Measurements from ENCODE around the gene NR2C2AP. TPM values are rescaled to one million over a fixed set of nuclear protein-coding genes. Genes with fewer than 3 reads are reported as not detected.
A peak's percentile ranks its signal among the peaks of the same experiment; 100 is the strongest.

The NR2C2AP gene
- total and polyA plus RNA-seq, 2 of the 13 experiments (the other 11 are each of a cell fraction or from before 2014, with no cell fraction given), result 12.2 to 26.8 TPM

GRCh38 chr19:19170053-19170872 lies 33.0 kb downstream of the NR2C2AP start, which contains the start of gene MEF2B (continued):
- TF ChIP-seq LRRFIP1 (CRISPR knock-in tag; conservative IDR thresholded peaks at IDR 0.05), result no peak
- no peak; the same call in 1 of the 2 replicates for TF ChIP-seq ZNF891 (CRISPR knock-in tag; IDR thresholded peaks at IDR 0.05)
- no peak for TF ChIP-seq ZFP36L2 (CRISPR knock-in tag; IDR thresholded peaks at IDR 0.05)
- TF ChIP-seq HMGA1 (CRISPR knock-in tag; conservative IDR thresholded peaks at IDR 0.05), result no peak
- no peak for TF ChIP-seq HOXA7 (CRISPR knock-in tag; IDR thresholded peaks at IDR 0.05)
- no peak for TF ChIP-seq ZKSCAN5 (CRISPR knock-in tag; IDR thresholded peaks at IDR 0.05)
- TF ChIP-seq FOXA1 (IDR thresholded peaks at IDR 0.05), result no peak
- 0 out of 2 replicates have a peak, but pooled peaks have one; percentile 3 for TF ChIP-seq FOXA1 (CRISPR knock-in tag; IDR thresholded peaks at IDR 0.05)
- TF ChIP-seq ZNF549 (CRISPR knock-in tag; IDR thresholded peaks at IDR 0.05), result no peak
- TF ChIP-seq ARNT (IDR thresholded peaks at IDR 0.05), result no peak
- no peak for TF ChIP-seq CEBPG (CRISPR knock-in tag; IDR thresholded peaks at IDR 0.05)
- no peak for TF ChIP-seq RBM22 (optimal IDR thresholded peaks at IDR 0.05; ENCODE audit: low read length)
- TF ChIP-seq, protein P1, sequence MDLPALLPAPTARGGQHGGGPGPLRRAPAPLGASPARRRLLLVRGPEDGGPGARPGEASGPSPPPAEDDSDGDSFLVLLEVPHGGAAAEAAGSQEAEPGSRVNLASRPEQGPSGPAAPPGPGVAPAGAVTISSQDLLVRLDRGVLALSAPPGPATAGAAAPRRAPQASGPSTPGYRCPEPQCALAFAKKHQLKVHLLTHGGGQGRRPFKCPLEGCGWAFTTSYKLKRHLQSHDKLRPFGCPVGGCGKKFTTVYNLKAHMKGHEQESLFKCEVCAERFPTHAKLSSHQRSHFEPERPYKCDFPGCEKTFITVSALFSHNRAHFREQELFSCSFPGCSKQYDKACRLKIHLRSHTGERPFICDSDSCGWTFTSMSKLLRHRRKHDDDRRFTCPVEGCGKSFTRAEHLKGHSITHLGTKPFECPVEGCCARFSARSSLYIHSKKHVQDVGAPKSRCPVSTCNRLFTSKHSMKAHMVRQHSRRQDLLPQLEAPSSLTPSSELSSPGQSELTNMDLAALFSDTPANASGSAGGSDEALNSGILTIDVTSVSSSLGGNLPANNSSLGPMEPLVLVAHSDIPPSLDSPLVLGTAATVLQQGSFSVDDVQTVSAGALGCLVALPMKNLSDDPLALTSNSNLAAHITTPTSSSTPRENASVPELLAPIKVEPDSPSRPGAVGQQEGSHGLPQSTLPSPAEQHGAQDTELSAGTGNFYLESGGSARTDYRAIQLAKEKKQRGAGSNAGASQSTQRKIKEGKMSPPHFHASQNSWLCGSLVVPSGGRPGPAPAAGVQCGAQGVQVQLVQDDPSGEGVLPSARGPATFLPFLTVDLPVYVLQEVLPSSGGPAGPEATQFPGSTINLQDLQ (CRISPR knock-in tag; IDR thresholded peaks at IDR 0.05), result no peak
- TF ChIP-seq ARID2 (CRISPR knock-in tag; IDR thresholded peaks at IDR 0.05; ENCODE audit: borderline replicate concordance), result no peak
- TF ChIP-seq HNRNPH1 (optimal IDR thresholded peaks at IDR 0.05; ENCODE audit: low read depth, low read length), result no peak
- no peak for TF ChIP-seq BRD4 (CRISPR knock-in tag; IDR thresholded peaks at IDR 0.05)
- no peak for TF ChIP-seq KLF15 (CRISPR knock-in tag; IDR thresholded peaks at IDR 0.05; ENCODE audit: borderline replicate concordance)
- no peak for TF ChIP-seq REPIN1 (CRISPR knock-in tag; IDR thresholded peaks at IDR 0.05; ENCODE audit: borderline replicate concordance, low read depth)
- no peak for TF ChIP-seq NRL (CRISPR knock-in tag; IDR thresholded peaks at IDR 0.05; ENCODE audit: borderline replicate concordance)
- no peak for TF ChIP-seq EZH2 (conservative IDR thresholded peaks at IDR 0.05; ENCODE audit: low read depth, low read length)
- no peak for TF ChIP-seq MLXIP (CRISPR knock-in tag; IDR thresholded peaks at IDR 0.05; ENCODE audit: borderline replicate concordance)
- TF ChIP-seq, protein P2, sequence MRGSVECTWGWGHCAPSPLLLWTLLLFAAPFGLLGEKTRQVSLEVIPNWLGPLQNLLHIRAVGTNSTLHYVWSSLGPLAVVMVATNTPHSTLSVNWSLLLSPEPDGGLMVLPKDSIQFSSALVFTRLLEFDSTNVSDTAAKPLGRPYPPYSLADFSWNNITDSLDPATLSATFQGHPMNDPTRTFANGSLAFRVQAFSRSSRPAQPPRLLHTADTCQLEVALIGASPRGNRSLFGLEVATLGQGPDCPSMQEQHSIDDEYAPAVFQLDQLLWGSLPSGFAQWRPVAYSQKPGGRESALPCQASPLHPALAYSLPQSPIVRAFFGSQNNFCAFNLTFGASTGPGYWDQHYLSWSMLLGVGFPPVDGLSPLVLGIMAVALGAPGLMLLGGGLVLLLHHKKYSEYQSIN (CRISPR knock-in tag; IDR thresholded peaks at IDR 0.05; ENCODE audit: borderline replicate concordance), result no peak

All from HepG2 (cell line).